Measurements from ENCODE around the gene KRTDAP.
"Not testable (repeated sequence)": the region's sequence is repeated elsewhere in the genome, so short reads cannot be mapped to it uniquely, and the experiment has no call there.

DNA sequence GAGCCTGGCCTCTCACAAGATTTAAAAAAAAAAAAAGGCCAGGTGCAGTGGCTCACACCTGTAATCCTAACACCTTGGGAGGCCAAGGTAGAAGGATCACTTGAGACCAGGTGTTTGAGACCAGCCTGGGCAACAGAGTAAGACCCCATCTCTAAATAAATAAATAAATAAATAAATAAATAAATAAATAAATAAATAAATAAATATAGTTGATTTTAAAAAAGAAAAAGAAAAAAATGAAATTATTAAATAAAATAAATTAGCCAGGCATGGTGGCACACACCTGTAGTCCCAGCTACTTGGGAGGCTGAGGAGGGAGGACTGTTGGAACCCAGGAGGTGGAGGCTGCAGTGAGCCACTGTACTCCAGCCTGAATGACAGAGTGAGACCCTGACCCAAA, 28.5 kb downstream of the KRTDAP start:
- not testable (repeated sequence) for TF ChIP-seq EZH2 (IDR thresholded peaks at IDR 0.05); POLR2AphosphoS5 (IDR thresholded peaks at IDR 0.05; ENCODE audit: borderline replicate concordance, low read depth, low read length); FOXP2 (optimal IDR thresholded peaks at IDR 0.05; ENCODE audit: control extremely low read depth, extremely low read length, insufficient read depth)

Data from SK-N-MC (cell line).